SK-N-SH treated with all-trans-retinoic acid at 6 μM for 48 hours (cell line): ENCODE results near the gene CDC23.

Experiments used
- PPARA ChIP-seq: fragments of 250-450 bp; sonication (Bioruptor Pico); IDR thresholded peaks from 2 replicates; pipeline ENCODE4 v1.5.0; 2020; ENCODE audit warnings: mild to moderate bottlenecking, borderline replicate concordance
- ZFP3 ChIP-seq: fragments of 250-450 bp; sonication (Bioruptor Pico); IDR thresholded peaks from 2 replicates; pipeline ENCODE4 v1.5.0; 2020; ENCODE audit warnings: mild to moderate bottlenecking, moderate library complexity
- ZFP30 ChIP-seq: fragments of 450-650 bp; formaldehyde crosslinking; IDR thresholded peaks from 2 replicates; pipeline ENCODE4 v1.5.0; 2022; ENCODE audit warnings: mild to moderate bottlenecking, moderate library complexity
- ZNF70 ChIP-seq: fragments of 450-650 bp; formaldehyde crosslinking; IDR thresholded peaks from 2 replicates; pipeline ENCODE4 v1.5.0; 2020; ENCODE audit warnings: mild to moderate bottlenecking, moderate library complexity
- ZNF8 ChIP-seq: fragments of 450-650 bp; formaldehyde crosslinking; IDR thresholded peaks from 2 replicates; pipeline ENCODE4 v1.5.0; 2020; ENCODE audit warnings: mild to moderate bottlenecking, moderate library complexity
- TF ChIP-seq, protein P1 (sequence below): fragments of 250-450 bp; sonication (Bioruptor Pico); IDR thresholded peaks from 2 replicates; pipeline ENCODE4 v1.5.1; 2021; ENCODE audit warnings: mild to moderate bottlenecking, moderate library complexity
- TF ChIP-seq, protein P2 (sequence below): fragments of 250-450 bp; sonication (Bioruptor Pico); IDR thresholded peaks from 2 replicates; pipeline ENCODE4 v1.5.1; 2020; ENCODE audit warnings: low read depth, mild to moderate bottlenecking, moderate library complexity

DNA sequence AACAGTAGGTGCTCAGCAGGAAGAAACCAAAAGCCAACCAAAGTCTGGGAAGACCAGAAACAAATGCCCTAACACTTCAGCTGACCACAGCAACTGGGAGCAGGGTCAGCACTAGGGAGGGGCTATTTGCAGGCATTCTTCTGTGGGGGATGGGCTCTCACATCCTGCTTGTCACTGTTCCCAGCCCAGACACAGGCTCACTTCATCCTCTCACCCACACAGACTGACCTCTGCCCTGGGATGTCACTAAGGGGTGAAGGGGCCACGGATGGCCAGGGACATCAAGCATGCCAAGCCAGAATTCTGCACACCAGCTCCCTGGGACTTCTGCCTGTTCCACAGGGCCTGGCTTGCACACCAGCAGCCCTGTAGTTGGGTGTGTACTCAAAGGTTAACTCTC lies 32.6 kb upstream of the CDC23 start:
- TF ChIP-seq ZNF8 (CRISPR knock-in tag) (no peak), ZFP3 (no peak), ZFP30 (CRISPR knock-in tag) (no peak), ZNF70 (CRISPR knock-in tag) (no peak), PPARA (no peak)
- TF ChIP-seq, protein P1, sequence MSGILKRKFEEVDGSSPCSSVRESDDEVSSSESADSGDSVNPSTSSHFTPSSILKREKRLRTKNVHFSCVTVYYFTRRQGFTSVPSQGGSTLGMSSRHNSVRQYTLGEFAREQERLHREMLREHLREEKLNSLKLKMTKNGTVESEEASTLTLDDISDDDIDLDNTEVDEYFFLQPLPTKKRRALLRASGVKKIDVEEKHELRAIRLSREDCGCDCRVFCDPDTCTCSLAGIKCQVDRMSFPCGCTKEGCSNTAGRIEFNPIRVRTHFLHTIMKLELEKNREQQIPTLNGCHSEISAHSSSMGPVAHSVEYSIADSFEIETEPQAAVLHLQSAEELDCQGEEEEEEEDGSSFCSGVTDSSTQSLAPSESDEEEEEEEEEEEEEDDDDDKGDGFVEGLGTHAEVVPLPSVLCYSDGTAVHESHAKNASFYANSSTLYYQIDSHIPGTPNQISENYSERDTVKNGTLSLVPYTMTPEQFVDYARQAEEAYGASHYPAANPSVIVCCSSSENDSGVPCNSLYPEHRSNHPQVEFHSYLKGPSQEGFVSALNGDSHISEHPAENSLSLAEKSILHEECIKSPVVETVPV (CRISPR knock-in tag) = no peak
- TF ChIP-seq, protein P2, sequence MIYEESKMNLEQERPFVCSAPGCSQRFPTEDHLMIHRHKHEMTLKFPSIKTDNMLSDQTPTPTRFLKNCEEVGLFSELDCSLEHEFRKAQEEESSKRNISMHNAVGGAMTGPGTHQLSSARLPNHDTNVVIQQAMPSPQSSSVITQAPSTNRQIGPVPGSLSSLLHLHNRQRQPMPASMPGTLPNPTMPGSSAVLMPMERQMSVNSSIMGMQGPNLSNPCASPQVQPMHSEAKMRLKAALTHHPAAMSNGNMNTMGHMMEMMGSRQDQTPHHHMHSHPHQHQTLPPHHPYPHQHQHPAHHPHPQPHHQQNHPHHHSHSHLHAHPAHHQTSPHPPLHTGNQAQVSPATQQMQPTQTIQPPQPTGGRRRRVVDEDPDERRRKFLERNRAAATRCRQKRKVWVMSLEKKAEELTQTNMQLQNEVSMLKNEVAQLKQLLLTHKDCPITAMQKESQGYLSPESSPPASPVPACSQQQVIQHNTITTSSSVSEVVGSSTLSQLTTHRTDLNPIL (CRISPR knock-in tag) = no peak
